VCaP (cell line): ENCODE results near the gene COX17.

Source experiments
- H3K27ac ChIP-seq: fragments of 450-650 bp; 2 replicates; pipeline ENCODE4 v1.5.1; 2017
- CTCF ChIP-seq: fragments of 450-650 bp; conservative IDR thresholded peaks from 2 replicates; pipeline ENCODE4 v1.5.1; 2017; ENCODE audit warnings: mild to moderate bottlenecking, moderate library complexity

The COX17 gene

GRCh38 chr3:119660474-119661440 lies 16.4 kb downstream of the COX17 start, which contains the start of gene POPDC2:
TSS of gene POPDC2 (minus strand) at chr3:119660589. CDS start at chr3:119660423, 166 bp downstream.
- TF ChIP-seq CTCF, result no peak
- H3K27ac ChIP-seq, result no peak within 1 kb of the TSS

GRCh38 chr3:119659606-119660291 lies 17.5 kb downstream of the COX17 start:
- TF ChIP-seq CTCF, result no peak
- H3K27ac ChIP-seq, result no peak overlapping the region

GRCh38 chr3:119658994-119659393 lies 18.2 kb downstream of the COX17 start:
- no peak for TF ChIP-seq CTCF

GRCh38 chr3:119657887-119658702 lies 19.1 kb downstream of the COX17 start:
- TF ChIP-seq CTCF, result no peak
- no peak overlapping the region for H3K27ac ChIP-seq

More at GRCh38 chr3:119658994-119659393, 18.2 kb downstream of the COX17 start:
- H3K27ac ChIP-seq, result no peak overlapping the region

- no peak overlapping the region for H3K27ac ChIP-seq
- TF ChIP-seq CTCF, result no peak
Observed at GRCh38 chr3:119653876-119654275, 23.3 kb downstream of the COX17 start.

GRCh38 chr3:119652306-119653033 lies 24.7 kb downstream of the COX17 start:
- TF ChIP-seq CTCF, result no peak
- H3K27ac ChIP-seq, result no peak overlapping the region
